H1 (cell line): Measurements from ENCODE around the gene GSG1L2. TPM values are rescaled to one million over a fixed set of nuclear protein-coding genes. Genes with fewer than 3 reads are reported as not detected.

Source experiments
- NANOG ChIP-seq: IDR thresholded peaks from 2 replicates; pipeline ENCODE4 v1.6.1; 2011; ENCODE audit warnings: low read length, low read depth, mild to moderate bottlenecking, inconsistent platforms; ENCODE audit not compliant: insufficient read depth, poor library complexity, severe bottlenecking
- RBBP5 ChIP-seq: IDR thresholded peaks from 2 replicates; pipeline ENCODE4 v1.7.1; 2012; ENCODE audit warnings: low read depth, mild to moderate bottlenecking, inconsistent platforms, low read length, moderate library complexity, borderline replicate concordance
- TCF12 ChIP-seq: IDR thresholded peaks from 2 replicates; pipeline ENCODE4 v1.6.1; 2011; ENCODE audit warnings: low read depth, mild to moderate bottlenecking, low read length
- polyA plus RNA-seq, 7 experiments: library from polyadenylated mRNA; depleted of rRNA in 3 of 7; stranded (reverse) in 5 of 7; unstranded in 2 of 7; fragments of >200 nt in 5 of 7; fragments of 200-250 nt in 2 of 7; gene quantifications; 1 replicate in 5 of 7; 2 replicates in 1 of 7; 4 replicates in 1 of 7; pipeline versions ENCODE4 v1.2.1 to v1.2.3, GENCODE V29; 2011 to 2013; ENCODE audit warnings: missing spikeins in 2 of 7, mixed read lengths in 2 of 7
- total RNA-seq: library from RNA; stranded (reverse); fragmentation: NEBNext Ultra II Directional; extraction: Animal tissue kit (Norgen Biotek cat#: 25700); gene quantifications from 2 replicates; pipeline ENCODE4 v1.2.1, GENCODE V29; 2021

The GSG1L2 gene
- total and polyA plus RNA-seq, 2 of the 8 experiments (the other 6 are each of a cell fraction or from before 2014, with no cell fraction given) = not detected

- TF ChIP-seq NANOG (no peak), TCF12 (no peak), RBBP5 (no peak)
These were observed 15.2 kb downstream of the GSG1L2 start (continued) for GRCh38 chr17:9806699-9807098.
